Embryonic facial prominence (tissue), 1 donor: ENCODE measurements around the gene NMT2.
"Not testable (repeated sequence)": the region's sequence is repeated elsewhere in the genome, so short reads cannot be mapped to it uniquely, and the experiment has no call there.

Source experiments
- DNase-seq: peaks from one replicate; pipeline ENCODE4 v3.0.0-alpha.2; 2016; ENCODE audit errors: extremely low spot score

Gene NMT2

DNA sequence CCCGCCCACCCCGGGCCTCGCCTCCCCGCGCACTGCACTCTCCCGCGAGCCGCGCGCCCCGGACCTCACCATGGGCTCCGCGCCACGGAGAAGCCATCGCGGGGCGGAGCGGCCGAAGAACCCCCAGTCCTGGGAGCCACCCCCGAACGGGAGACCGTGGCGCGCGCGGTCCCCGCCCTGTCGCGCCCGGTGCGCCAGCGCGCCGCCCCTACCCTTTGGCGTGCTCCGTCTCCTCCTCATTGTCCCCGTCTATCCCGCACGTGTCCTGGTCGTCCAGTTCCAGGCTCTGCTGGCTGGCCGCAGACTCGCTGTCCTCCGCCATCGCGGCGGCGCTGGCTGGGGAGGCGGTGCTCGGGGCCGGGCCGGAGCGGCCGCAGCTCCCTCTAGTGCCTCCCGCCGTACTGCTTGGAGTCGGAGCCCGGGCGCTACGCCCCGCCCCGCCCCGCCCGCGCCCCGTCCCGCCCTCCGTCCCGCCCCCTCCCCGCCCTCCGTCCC is at the start of gene NMT2:
TSS of gene NMT2 (minus strand) at position 403 of the 495 bp plus-strand sequence. CDS start at position 322, 81 bp downstream.
- peak; percentile 80 for DNase-seq

DNA sequence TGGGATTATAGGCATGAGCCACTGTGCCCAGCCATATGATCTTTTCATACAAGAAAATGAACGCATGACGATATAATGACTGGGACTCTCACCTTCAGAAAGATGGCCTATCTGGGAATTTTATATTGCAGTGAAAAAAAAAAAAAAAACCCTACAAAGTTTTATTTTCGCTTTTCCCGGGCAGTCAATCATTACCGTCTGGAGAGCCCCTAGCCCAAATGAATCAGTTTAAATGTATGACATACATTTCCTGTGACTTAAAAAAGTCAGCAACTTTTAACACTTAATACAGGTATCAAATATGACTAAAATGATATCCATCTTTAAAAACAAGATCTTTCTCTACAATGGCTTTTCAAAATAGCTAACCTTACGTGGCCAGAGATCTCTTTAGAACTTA is 48.2 kb upstream of the NMT2 start:
- DNase-seq: no peak

DNA sequence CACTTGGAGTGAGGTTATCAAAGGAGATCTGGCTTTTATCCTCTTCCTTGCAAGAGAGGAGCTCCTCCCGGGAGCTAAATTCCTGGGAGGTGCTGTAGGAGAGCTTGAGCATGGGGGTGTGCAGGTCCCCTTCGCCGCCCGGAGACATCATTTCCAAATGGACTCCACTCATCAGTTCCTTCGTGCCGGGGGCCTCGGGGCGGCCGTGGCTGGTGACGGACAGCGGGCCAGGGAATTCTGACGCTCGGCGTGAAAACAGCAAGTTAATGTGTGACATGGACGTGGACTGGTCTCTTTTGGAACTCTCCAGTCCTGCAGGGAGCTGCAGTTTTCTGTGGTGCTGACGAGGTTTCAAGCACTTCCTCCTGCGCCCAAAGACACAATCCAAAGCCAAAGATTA is 45.7 kb upstream of the NMT2 start:
- no peak for DNase-seq

DNA sequence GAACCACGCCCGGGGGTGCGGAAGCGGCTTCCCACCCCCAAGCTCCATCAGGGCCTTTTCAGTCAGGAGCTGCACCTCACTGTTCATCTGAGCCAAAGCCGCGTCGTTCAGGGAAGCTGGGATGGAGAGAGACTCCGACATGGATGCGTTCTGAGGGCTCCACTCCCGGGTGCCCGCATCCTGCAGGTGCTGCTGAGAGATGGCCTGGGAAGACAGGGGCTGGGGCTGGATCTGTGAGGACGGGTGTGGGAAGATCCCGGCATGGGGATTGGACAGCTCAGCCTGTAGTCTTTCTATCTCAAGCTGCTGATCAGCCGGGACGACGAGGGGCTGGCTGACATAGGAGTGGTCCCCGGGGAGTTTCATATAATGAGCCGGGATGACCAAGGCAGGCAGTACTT is 45.0 kb upstream of the NMT2 start:
- no peak for DNase-seq

DNA sequence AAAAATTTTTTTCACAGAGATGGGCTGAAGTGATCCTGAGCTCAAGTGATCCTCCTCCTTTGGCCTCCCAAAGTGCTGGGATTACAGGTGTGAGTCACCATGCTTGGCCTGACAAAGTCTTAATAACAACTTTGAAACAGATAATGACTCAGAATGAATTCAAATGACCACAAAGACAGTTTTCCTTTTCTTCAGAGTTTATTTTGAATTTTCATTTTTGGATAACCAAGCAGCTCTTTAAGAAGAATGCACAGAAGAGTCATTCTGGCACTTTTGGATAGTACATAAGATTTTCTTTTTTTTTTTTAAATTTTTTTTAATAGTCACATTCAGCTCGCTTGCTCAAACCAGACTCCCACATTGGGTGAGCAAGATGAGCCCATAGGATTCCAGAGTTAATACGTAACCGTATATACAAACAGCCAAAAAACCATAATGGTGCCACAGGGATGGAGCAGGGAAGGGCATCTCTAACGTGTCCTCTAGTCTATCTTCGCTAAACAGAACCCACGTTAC is 43.0 kb upstream of the NMT2 start:
- DNase-seq: no peak

DNA sequence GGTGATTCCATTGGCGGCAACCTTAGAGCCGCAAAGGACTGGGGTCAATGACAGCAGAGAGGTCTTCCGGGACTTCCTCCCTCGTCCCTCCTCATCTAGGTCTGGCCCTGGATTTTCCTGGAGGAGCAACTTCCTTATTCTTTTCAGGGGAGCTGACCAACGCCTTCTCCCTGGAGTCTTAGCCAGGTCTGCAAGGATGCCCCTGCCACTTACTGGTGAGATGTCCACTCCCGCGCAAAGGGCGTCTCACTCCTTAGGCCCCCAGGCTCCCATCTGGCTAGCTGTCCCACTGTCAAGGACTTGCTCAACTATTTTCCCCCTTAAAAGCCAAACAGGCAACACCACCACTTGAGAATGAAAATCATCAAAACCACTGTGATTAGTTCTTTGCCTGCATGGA is 42.0 kb upstream of the NMT2 start:
- DNase-seq: no peak

DNA sequence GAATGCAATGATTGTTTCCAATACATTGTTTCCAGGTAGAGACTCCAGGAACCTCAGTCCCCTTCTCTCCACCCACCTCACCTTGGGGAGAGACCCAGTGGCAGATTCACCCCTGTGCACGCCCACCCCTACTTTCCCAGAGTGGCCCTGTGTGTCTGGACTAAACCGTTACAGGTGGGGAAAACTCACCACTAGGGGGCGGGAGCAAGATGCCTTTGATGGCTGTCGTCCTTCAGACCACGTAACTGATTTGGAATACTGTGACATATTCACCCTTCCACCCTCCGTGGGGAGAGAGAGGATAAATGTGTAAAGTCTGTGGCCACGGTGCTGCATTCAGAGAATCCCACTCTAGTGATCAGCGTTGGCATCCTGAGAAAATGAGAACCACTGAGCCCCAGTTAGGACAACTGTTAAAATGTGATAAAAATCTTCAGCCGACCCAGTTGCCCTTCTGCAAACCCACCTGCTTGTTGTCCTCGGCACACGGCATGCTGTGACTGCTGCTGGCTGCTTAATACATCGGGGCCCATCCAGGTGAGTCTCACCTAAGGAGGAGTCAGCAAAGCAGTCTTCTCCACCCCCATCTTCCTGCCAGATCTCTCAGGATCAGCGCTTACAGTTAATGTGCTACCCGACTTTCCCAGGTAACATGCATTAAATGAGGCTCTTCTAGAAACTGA is 41.5 kb upstream of the NMT2 start:
- no peak for DNase-seq

DNA sequence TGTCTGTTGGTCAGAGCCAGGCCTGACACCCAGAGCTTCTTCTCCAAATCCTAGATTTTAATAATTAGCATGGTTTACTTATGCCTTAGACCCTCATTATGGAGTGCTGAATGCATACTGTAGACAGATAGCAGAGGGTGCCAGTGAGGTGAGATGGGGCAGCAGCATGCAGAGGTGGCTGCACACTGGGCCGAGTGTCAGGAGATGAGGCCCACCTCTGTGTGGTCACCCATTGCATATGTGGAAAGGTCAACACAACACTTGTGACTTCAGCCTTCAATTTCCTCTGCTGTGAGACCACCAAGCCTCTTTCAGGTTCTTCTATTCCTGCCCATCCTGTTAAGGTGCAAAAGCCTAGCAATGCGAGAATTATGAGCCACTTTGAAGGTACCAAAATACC is 39.7 kb upstream of the NMT2 start:
- no peak for DNase-seq

DNA sequence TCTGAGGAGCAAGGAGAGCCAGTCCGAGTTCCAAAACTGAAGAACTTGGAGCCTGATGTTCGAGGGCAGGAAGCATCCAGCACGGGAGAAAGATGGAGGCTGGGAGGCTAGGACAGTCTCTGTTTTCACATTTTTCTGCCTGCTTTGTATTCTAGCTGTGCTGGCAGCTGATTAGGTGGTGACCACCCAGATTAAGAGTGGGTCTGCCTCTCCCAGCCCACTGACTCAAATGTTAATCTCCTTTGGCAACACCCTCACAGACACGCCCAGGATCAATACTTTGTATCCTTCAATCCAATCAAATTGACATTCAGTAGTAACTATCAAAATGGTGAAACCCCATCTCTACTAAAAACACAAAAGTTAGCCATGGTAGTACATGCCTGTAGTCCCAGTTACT is 38.9 kb upstream of the NMT2 start:
- not testable (repeated sequence) for DNase-seq

DNA sequence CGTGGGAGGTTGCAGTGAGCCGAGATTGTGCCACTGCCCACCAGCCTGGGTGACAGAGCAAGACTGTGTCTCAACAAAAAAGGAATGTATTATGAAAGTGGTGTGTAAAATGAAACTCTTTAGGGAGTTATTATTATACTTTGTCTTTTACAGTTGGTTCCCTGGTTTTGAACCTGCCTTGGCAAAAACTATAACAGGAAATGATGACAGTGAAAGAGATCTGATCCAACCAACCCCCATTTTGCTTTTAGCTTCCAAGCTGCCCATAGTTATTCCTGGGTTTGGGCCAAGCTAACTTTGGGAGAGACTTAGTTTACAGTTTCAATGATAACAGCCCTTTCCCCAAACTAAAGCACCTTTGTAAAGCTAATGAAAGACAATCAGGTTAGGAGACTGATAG is 34.1 kb upstream of the NMT2 start:
- DNase-seq: no peak

DNA sequence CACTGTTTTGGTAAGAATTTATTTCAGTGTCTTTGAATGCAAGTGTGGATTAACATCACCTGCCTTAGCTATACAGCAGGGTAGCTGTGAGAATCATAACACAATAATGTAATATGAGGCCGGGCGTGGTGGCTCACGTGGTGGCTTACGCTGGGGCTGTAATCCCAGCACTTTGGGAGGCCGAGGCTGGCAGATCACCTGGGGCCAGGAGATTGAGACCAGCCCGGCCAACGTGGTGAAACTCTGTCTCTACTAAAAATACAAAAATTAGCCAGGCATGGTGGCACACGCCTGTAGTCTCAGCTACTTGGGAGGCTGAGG is 33.8 kb upstream of the NMT2 start:
- not testable (repeated sequence) for DNase-seq

DNA sequence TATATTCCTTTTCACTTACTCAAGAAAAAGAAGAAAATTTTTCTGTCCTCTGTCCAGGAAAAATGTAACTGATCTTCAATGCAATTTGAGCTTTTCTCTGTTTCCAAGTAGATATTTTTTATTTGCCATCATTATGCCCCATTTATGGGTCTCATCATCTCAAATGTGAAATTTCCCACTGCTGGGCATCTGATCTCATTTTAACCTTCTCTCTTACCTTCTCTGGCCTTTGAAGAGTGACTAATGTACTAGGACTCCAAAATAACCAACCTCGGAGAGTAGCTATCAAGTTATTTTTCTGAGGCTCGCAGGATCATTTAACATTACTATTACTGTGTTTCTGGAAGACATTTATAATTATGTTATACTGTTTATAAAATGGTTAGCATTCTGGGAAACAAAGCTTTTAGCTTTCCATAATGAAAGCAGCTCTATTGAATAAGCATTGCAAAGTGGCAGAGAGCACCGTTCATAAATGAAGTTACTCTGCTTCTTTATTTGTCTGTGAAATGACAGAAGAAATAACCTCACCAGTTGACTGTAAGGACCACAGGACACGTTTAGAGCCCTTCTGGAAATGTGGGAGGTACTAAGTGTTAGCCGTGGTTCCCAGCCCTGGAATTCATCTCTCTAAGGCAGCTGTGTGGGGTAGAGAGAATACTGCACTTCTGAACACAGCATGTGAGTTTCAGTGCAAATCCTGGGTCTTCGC is 33.3 kb upstream of the NMT2 start:
- DNase-seq: no peak

DNA sequence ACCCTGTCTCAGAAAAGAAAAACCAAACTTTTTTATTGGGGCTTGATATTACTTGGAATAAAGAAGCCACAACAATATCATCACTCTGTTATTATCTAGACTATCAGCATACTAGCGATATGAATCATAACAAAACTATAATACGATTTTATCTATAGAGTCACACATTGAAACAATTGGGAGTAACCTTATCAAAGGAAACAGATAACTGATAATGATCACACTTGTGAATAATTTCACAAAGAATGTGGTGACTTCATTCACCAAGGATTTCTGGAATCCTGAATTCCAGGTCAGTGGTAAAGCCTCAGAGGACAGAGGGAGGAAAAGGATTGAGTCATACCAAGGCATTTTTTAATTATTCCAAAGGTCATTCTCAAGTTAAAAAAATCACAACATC is 32.1 kb upstream of the NMT2 start:
- DNase-seq: no peak

DNA sequence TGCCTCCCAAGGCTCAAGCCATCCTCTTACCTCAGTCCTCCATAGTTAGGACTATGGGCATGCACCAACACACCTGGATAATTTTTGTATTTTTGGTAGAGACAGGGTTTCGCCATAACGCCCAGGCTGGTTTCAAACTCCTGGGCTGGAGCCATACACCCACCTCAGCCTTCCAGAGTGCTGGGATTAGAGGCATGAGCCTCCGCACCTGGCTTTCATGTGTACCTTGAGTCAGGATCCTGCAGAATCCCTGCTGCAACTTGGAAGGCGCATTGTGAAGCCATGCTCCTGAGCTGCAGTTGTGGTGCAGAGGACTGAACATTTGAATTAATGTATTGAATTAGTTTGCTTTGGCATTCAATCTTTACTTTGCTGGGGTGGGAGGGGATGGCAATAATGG is 29.4 kb upstream of the NMT2 start:
- no peak for DNase-seq

DNA sequence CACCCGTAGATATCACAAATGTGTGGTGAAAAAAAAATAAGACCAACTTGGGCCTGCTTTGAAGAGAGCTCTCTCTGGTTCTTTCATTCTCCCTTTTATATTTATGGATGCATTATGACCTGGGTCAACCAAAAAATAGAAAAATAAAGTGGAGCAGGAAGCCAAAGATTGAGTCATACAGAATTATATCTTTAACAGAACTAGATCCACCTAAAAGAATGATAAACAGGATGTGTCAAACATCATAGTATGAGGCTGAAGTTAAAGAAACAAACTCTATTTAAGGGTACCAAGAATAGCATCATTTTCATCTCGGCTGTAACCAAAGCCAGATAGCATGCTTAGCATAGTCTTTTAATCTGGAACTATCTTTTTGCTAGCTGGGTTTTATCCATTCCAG is 28.8 kb upstream of the NMT2 start:
- DNase-seq: no peak

DNA sequence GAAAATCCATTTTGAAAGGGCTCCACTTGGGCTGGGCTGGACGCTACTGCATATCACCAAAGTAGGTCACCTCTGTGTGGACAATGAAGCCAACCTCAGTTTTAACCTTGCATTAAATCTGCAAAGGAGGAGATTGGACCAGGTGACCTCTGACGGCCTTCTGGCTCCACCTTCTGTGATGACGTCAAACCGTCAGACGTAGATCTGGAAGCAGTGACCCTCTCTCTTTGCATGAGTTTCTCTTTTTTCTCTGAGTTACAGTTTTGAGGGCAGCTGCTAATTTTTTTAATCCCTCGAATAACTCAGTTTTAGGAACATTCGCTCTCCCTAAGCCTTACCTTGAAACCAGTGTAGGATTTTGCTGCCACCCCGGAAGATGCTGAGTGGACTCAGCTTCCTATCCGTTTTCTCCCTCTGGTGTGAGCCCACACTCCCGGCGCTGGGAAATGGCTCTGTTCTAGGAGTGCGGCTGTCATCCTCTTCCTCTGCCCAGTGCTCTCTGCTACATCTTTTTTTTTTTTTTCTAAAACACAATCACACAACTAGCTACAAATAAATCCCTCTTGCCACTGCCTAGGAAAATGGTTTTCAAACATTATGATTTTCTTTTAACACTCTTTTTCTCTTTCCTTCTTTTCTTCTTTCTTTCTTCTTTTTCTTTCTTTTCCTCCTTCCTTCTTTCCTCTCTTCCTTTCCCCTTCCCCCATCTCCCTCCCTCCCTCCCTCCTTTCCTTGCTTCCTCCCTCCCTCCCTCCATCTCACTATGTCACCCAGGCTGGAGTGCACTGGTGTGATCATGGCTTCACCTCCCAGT is 27.7 kb upstream of the NMT2 start:
- no peak for DNase-seq

DNA sequence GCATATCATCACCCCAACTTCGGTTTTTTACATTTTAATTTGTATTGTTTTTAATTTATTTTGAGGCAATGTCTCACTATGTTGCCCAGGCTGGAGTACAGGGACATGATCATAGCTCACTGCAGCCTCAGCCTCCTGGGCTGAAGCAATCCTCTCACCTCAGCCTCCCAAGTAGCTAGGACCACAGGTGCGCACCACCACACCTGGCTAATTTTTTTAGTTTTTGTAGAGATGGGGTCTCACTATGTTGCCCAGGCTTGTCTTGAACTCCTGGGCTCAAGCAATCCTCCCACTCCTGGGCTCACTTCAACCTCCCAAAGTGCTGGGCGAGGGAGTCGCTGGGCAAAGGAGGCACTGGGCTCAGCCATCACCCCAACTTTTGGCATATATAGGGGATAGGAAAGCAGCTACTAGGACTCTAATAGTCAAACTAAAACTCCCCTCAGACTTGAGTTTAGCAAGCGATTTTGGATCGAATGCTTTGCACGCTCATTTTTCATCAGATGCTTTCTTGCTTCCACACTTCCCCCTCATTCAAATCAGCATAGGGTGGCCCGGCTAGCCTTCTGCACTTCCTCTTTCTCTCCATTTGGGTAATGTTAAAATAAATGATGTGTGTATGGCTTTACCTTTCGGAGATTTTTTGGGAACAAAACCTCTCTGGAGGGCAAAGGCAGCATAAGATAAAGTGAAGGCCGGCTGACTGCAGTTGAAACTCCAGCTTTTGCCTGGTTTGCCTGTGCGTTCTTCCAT is 20.8 kb upstream of the NMT2 start:
- no peak for DNase-seq

DNA sequence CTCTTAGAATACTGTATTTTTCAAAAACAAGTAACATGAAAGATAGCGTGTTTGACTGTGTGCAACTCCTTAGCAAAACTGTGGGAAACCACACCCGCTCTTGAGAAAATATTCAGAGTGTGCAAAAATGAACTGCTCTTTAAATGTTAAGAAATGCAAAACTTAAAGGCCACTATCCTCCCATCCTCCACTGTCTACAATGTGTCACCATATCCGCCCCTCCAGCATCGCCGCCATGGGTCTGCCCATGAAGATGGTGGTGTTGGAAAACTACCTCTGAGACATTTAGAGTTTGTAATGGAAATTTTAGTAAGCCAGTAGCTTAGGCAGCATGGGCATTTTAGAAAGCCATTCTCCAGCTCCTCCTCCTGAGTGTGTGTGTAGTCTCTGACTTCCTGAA is 20.1 kb upstream of the NMT2 start:
- no peak for DNase-seq

DNA sequence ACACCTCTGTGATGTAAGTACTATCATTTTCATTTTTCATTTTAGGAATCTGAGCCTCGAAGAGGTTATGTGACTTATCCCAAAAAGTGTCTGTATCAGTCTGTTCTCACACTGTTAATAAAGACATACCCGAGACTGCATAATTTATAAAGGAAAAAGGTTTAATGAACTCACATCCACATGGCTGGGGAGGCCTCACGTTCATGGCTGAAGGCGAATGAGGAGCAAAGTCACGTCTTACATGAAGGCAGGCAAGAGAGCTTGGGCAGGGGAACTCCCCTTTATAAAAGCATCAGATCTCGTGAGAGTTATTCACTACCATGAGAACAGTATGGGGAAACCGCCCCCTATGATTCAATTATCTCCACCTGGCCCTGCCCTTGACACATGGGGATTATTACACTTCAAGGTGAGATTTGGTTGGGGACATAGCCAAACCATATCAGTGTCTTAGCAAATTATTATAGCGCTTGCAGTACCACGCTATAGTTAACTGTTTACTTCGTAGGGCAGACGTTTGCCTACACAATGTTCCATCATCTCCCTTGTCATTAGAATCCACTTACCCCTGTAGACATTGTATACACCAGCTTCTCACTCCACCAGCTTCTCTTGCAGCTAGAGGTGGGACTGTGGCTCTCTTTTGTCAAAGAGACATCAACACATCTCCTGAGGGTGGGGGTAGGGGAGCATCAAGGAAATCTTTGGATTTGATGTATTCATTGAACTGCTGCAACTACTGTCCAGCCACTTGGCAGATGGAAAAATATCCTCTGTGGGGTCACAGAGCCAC is 15.4 kb upstream of the NMT2 start:
- DNase-seq: no peak

DNA sequence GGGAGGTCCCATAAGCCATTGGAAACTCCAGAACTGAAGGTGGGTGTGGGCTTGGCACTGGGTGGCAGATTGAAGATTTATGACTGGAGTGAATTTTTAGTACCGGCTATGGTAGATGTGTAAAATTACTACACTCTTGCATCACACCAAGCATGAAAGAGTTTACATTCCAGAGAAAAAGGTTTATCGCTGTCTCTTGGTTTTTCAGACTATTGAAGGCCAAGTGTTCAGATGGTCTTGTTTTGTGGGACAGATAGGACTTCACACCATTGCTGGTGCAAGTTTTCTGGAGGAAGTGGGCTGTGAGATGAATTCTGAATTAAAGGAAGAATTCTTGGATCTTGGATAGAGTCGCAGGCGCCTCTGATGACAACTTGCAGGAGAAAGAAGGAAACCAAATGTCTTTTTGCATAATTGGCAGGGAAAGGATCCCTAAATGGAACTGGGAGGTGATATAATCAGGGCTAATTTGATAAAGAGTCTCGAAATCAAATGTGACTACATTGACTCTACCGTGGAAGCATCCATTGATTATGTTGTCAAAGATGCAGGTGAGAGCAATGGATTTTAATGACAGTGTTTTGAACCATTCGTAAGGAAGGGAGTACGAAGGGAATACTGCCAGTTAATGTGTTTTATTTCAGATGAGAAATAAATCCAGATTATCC is 14.2 kb upstream of the NMT2 start:
- DNase-seq: no peak
